H1 (cell line): Measurements from ENCODE around the gene UHRF2. TPM values are rescaled to one million over a fixed set of nuclear protein-coding genes. Genes with fewer than 3 reads are reported as not detected.

Experiments
- CTCF ChIA-PET: fragments of 300-600 bp; sonication (Branson Sonifier 250); formaldehyde crosslinking; loops from one replicate; lab custom pipeline; 2021; ENCODE audit not compliant: partially characterized antibody; lab: Charles Lee
- POLR2A ChIA-PET: fragments of 300-600 bp; sonication (Branson Sonifier 250); formaldehyde crosslinking; loops from one replicate; lab custom pipeline; 2021; ENCODE audit warnings: inconsistent platforms; ENCODE audit not compliant: partially characterized antibody; lab: Charles Lee
- DNase-seq, 2 experiments: peaks; one replicate each; pipeline versions ENCODE4 v3.0.0 to v3.0.0-alpha.2; 2010 to 2022; ENCODE audit warnings: low spot score in 2 of 2, low read depth in 1 of 2, mixed read lengths in 1 of 2
- FAIRE-seq: peaks from 2 replicates; lab custom pipeline; 2011; peaks lifted over from hg19 to GRCh38; lab: Jason Lieb, UNC
- H2AFZ ChIP-seq: 2 replicates; pipeline ENCODE4 v1.8.1; 2012; ENCODE audit warnings: low read length, inconsistent platforms
- H2AK5ac ChIP-seq: 2 replicates; pipeline ENCODE4 v1.6.1; 2013; ENCODE audit warnings: low read depth, low read length
- H2BK120ac ChIP-seq: replicated peaks from 2 replicates; pipeline ENCODE3; 2013; ENCODE audit warnings: low read depth, low read length, inconsistent platforms
- H2BK12ac ChIP-seq: 2 replicates; pipeline ENCODE4 v1.6.1; 2013; ENCODE audit warnings: low read depth, low read length
- H2BK15ac ChIP-seq: 2 replicates; pipeline ENCODE4 v1.6.1; 2013; ENCODE audit warnings: low read length
- H2BK20ac ChIP-seq: 2 replicates; pipeline ENCODE4 v1.6.1; 2013; ENCODE audit warnings: low read length
- H2BK5ac ChIP-seq: 2 replicates; pipeline ENCODE4 v1.6.1; 2013; ENCODE audit warnings: low read depth, low read length
- H3K14ac ChIP-seq: 2 replicates; pipeline ENCODE4 v1.6.1; 2013; ENCODE audit warnings: inconsistent platforms; ENCODE audit not compliant: insufficient read length
- H3K18ac ChIP-seq: 2 replicates; pipeline ENCODE4 v1.6.1; 2013; ENCODE audit warnings: low read length; ENCODE audit errors: extremely low read depth
- H3K23ac ChIP-seq: 2 replicates; pipeline ENCODE4 v1.6.1; 2013; ENCODE audit warnings: inconsistent platforms; ENCODE audit not compliant: insufficient read length
- H3K23me2 ChIP-seq: 2 replicates; pipeline ENCODE4 v1.6.1; 2013; ENCODE audit warnings: low read depth, low read length
- H3K27ac ChIP-seq: 2 replicates; pipeline ENCODE4 v1.6.1; 2011; ENCODE audit warnings: low read depth, low read length, inconsistent platforms
- H3K27me3 ChIP-seq, 4 experiments: replicated peaks in 1 of 4; 1 replicate in 1 of 4; 2 replicates in 3 of 4; pipeline versions ENCODE4 v1.6.1 to v1.8.1; 2011 to 2013; ENCODE audit warnings: low read length in 3 of 4, mild to moderate bottlenecking in 3 of 4, inconsistent platforms in 2 of 4, mixed read lengths in 2 of 4, moderate library complexity in 1 of 4; ENCODE audit not compliant: control insufficient read depth in 3 of 4, insufficient read depth in 3 of 4; ENCODE audit errors: extremely low read depth in 1 of 4
- H3K36me3 ChIP-seq, 4 experiments: 2 replicates each; pipeline versions ENCODE4 v1.6.1 to v1.8.1; 2011 to 2013; ENCODE audit warnings: mild to moderate bottlenecking in 4 of 4, low read length in 3 of 4, moderate library complexity in 2 of 4, control low read depth in 1 of 4, inconsistent platforms in 1 of 4; ENCODE audit not compliant: insufficient read depth in 4 of 4, control insufficient read depth in 2 of 4
- H3K4ac ChIP-seq: replicated peaks from 2 replicates; pipeline ENCODE3; 2013; ENCODE audit warnings: low read length, low read depth, mixed read lengths, inconsistent platforms; ENCODE audit not compliant: insufficient read length
- H3K4me1 ChIP-seq, 4 experiments: replicated peaks in 1 of 4; 1 replicate in 1 of 4; 2 replicates in 3 of 4; pipeline versions ENCODE4 v1.6.1 to v1.8.1; 2011 to 2013; ENCODE audit warnings: low read length in 3 of 4, inconsistent platforms in 2 of 4, mixed read lengths in 1 of 4; ENCODE audit not compliant: insufficient read depth in 4 of 4, control insufficient read depth in 3 of 4
- H3K4me2 ChIP-seq, 2 experiments: 2 replicates each; pipeline versions ENCODE4 v1.6.1 to v1.8.1; 2011 to 2013; ENCODE audit warnings: low read depth in 2 of 2, low read length in 2 of 2, control low read depth in 1 of 2, inconsistent platforms in 1 of 2, mild to moderate bottlenecking in 1 of 2; ENCODE audit not compliant: insufficient read depth in 1 of 2
- H3K4me3 ChIP-seq, 4 experiments: fragments of 200-600, 300-600 bp in 1 of 4; sonication (generic), shearing (Covaris generic), sonication (Bioruptor Twin) in 1 of 4; 2 replicates each; pipeline versions ENCODE4 v1.5.1 to v1.8.1; 2011 to 2016; ENCODE audit warnings: low read length in 4 of 4, low read depth in 3 of 4, control low read depth in 2 of 4, inconsistent platforms in 2 of 4, mild to moderate bottlenecking in 2 of 4, mixed read lengths in 1 of 4, moderate library complexity in 1 of 4; ENCODE audit not compliant: insufficient read depth in 2 of 4; ENCODE audit errors: extremely low read depth in 1 of 4
- H3K56ac ChIP-seq: replicated peaks from 2 replicates; pipeline ENCODE3; 2013; ENCODE audit warnings: low read depth, mild to moderate bottlenecking, mixed read lengths, low read length, inconsistent platforms; ENCODE audit not compliant: insufficient read length
- H3K79me1 ChIP-seq: 2 replicates; pipeline ENCODE4 v1.6.1; 2013; ENCODE audit warnings: low read depth, low read length, control low read depth
- H3K79me2 ChIP-seq, 2 experiments: 2 replicates each; pipeline versions ENCODE4 v1.6.1 to v1.8.1; 2012 to 2013; ENCODE audit warnings: low read length in 2 of 2, mild to moderate bottlenecking in 2 of 2, inconsistent platforms in 1 of 2; ENCODE audit not compliant: insufficient read depth in 2 of 2, control insufficient read depth in 1 of 2
- H3K9ac ChIP-seq, 4 experiments: replicated peaks in 1 of 4; 1 replicate in 1 of 4; 2 replicates in 3 of 4; pipeline versions ENCODE4 v1.6.1 to v1.8.1; 2011 to 2013; ENCODE audit warnings: low read depth in 3 of 4, low read length in 3 of 4, control low read depth in 2 of 4, mild to moderate bottlenecking in 2 of 4, moderate library complexity in 2 of 4, inconsistent platforms in 1 of 4; ENCODE audit errors: extremely low read depth in 1 of 4
- H3K9me3 ChIP-seq, 2 experiments: 2 replicates each; pipeline versions ENCODE4 v1.6.1 to v1.8.1; 2012 to 2013; ENCODE audit warnings: mild to moderate bottlenecking in 2 of 2, moderate library complexity in 2 of 2, control low read depth in 1 of 2, inconsistent platforms in 1 of 2, low read depth in 1 of 2, low read length in 1 of 2, mixed read lengths in 1 of 2; ENCODE audit not compliant: insufficient read depth in 2 of 2
- H4K20me1 ChIP-seq, 2 experiments: replicated peaks in 1 of 2; 2 replicates each; pipeline versions ENCODE3 to v1.8.1; 2011 to 2013; ENCODE audit warnings: inconsistent platforms in 2 of 2, low read length in 2 of 2, mild to moderate bottlenecking in 1 of 2; ENCODE audit not compliant: insufficient read depth in 2 of 2, control insufficient read depth in 1 of 2
- H4K5ac ChIP-seq: 2 replicates; pipeline ENCODE4 v1.6.1; 2013; ENCODE audit warnings: low read length, low read depth, mixed read lengths, inconsistent platforms; ENCODE audit not compliant: insufficient read length
- H4K8ac ChIP-seq: 2 replicates; pipeline ENCODE4 v1.8.0; 2013; ENCODE audit warnings: mild to moderate bottlenecking, moderate library complexity, low read length, inconsistent platforms; ENCODE audit not compliant: insufficient read depth; ENCODE audit errors: extremely low read depth
- H4K91ac ChIP-seq: replicated peaks from 2 replicates; pipeline ENCODE3; 2013; ENCODE audit warnings: low read length, mixed read lengths, inconsistent platforms; ENCODE audit not compliant: insufficient read length
- CEBPB ChIP-seq: IDR thresholded peaks from 2 replicates; pipeline ENCODE4 v1.6.1; 2012; ENCODE audit warnings: low read depth, low read length
- HDAC2 ChIP-seq, 2 experiments: fragments of 300-600 bp in 1 of 2; sonication (generic) in 1 of 2; IDR thresholded peaks; 2 replicates each; pipeline ENCODE4 v1.6.1; 2011 to 2012; ENCODE audit warnings: low read depth in 2 of 2, low read length in 2 of 2, mild to moderate bottlenecking in 2 of 2, moderate library complexity in 2 of 2, borderline replicate concordance in 1 of 2, inconsistent platforms in 1 of 2
- NANOG ChIP-seq: IDR thresholded peaks from 2 replicates; pipeline ENCODE4 v1.6.1; 2011; ENCODE audit warnings: low read length, low read depth, mild to moderate bottlenecking, inconsistent platforms; ENCODE audit not compliant: insufficient read depth, poor library complexity, severe bottlenecking
- TEAD4 ChIP-seq: IDR thresholded peaks from 2 replicates; pipeline ENCODE4 v1.6.1; 2012; ENCODE audit warnings: low read depth, low read length, inconsistent platforms, mixed read lengths
- WGBS, 2 experiments: shearing (Covaris generic) in 1 of 2; methylation state at CpG; one replicate each; pipeline versions ENCODE4 v1.1.6 to v1.1.7; 2013 to 2015; ENCODE audit warnings: low lambda C conversion rate in 2 of 2, mixed read lengths in 2 of 2, inconsistent platforms in 1 of 2, low coverage in 1 of 2, missing lambda C conversion rate in 1 of 2; ENCODE audit not compliant: insufficient replicate concordance in 2 of 2, insufficient coverage in 1 of 2, insufficient read length in 1 of 2; ENCODE audit errors: extremely low coverage in 1 of 2, missing lambda C conversion rate in 1 of 2; 5-methylcytosine and 5-hydroxymethylcytosine counted together
- polyA plus RNA-seq, 7 experiments: library from polyadenylated mRNA; depleted of rRNA in 3 of 7; stranded (reverse) in 5 of 7; unstranded in 2 of 7; fragments of >200 nt in 5 of 7; fragments of 200-250 nt in 2 of 7; gene quantifications; 1 replicate in 5 of 7; 2 replicates in 1 of 7; 4 replicates in 1 of 7; pipeline versions ENCODE4 v1.2.1 to v1.2.3, GENCODE V29; 2011 to 2013; ENCODE audit warnings: missing spikeins in 2 of 7, mixed read lengths in 2 of 7
- total RNA-seq: library from RNA; stranded (reverse); fragmentation: NEBNext Ultra II Directional; extraction: Animal tissue kit (Norgen Biotek cat#: 25700); gene quantifications from 2 replicates; pipeline ENCODE4 v1.2.1, GENCODE V29; 2021

Gene UHRF2
- total and polyA plus RNA-seq, 2 of the 8 experiments (the other 6 are each of a cell fraction or from before 2014, with no cell fraction given), result 31.8 to 48.0 TPM

DNA sequence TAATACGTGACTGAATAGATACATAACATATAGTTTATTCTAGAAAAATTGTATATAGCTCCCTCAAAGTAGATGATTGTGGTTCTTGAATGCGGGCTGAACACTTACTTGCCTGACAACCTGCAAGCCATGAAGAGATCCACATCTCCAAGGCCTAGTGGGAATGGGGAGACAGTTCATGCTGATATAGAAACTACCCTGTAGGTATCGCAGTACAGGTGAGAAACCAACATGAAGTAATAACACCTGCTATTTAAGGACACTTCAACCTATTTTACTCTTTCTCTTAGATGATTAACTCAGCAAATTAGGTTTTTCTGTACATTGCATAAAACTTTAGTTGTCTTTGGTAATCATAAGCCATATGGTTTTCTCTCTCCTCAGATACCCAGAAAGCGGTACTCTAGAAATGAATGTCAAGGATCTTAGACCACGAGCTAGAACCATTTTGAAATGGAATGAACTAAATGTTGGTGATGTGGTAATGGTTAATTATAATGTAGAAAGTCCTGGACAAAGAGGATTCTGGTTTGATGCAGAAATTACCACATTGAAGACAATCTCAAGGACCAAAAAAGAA lies 47.3 kb downstream of the UHRF2 start:
- DNase-seq, result no peak
- Histone ChIP-seq H3K56ac (no peak overlapping the region), H3K18ac (no peak overlapping the region), H3K36me3 (peaks cover 0 to 3% (median 0%) of the 10 kb centered on the region in 4 experiments; a peak in 2 of 8 replicates), H3K4me2 (no peak overlapping the region), H4K20me1 (no peaks in the 10 kb centered on the region), H2AFZ (no peak overlapping the region), H3K9me3 (no peaks in the 10 kb centered on the region), H3K79me1 (no peaks in the 10 kb centered on the region), H3K4ac (no peak overlapping the region), H3K14ac (no peak overlapping the region), H3K23ac (no peak overlapping the region), H4K8ac (no peak overlapping the region), H3K4me1 (no peaks in the 10 kb centered on the region), H3K79me2 (peaks cover 2 to 44% of the 10 kb centered on the region in 2 experiments; a peak in 2 of 4 replicates), H4K5ac (no peak overlapping the region), H3K27ac (no peak overlapping the region), H3K23me2 (no peaks in the 10 kb centered on the region), H3K9ac (no peak overlapping the region), H2BK12ac (no peak overlapping the region), H2BK5ac (no peak overlapping the region), H2BK120ac (no peak overlapping the region), H2BK15ac (no peak overlapping the region), H2AK5ac (no peak overlapping the region), H3K27me3 (no peaks in the 10 kb centered on the region), H3K4me3 (no peak overlapping the region), H4K91ac (no peak overlapping the region), H2BK20ac (no peak overlapping the region)
- POLR2A ChIA-PET, result interaction anchor here (0.9 to 1.0 kb wide), 2 partner anchors 28 to 48 kb away, joined by 3 read pairs; no protein-coding TSS in a partner anchor
- CTCF ChIA-PET, result no interaction called here
- WGBS, 2 experiments, result 95% methylated on average over 5 of the region's 5 CpGs; no CpG with 5 or more reads in 1 of the 2 experiments
- FAIRE-seq, result no peak
- TF ChIP-seq NANOG, result no peak
- TF ChIP-seq TEAD4, result no peak
- TF ChIP-seq CEBPB, result no peak
- no peak for TF ChIP-seq HDAC2 (IDR thresholded peaks at IDR 0.05; ENCODE audit: borderline replicate concordance in 1 of 2, low read depth in 2 of 2, low read length in 2 of 2)
